CD14-positive monocyte (primary cell): Measurements from ENCODE around the gene ZNF606. TPM values are rescaled to one million over a fixed set of nuclear protein-coding genes. Genes with fewer than 3 reads are reported as not detected.

Source experiments
- DNase-seq, 3 donors: peaks; one replicate each; pipeline ENCODE4 v3.0.0-alpha.2; 2011 to 2022
- H2AFZ ChIP-seq: 2 replicates; pipeline ENCODE4 v1.6.0; 2012; ENCODE audit warnings: mild to moderate bottlenecking, low read depth, low read length, inconsistent platforms; ENCODE audit not compliant: insufficient read depth, poor library complexity, severe bottlenecking
- H3K27ac ChIP-seq, 2 donors: 1 replicate in 1 of 2; 2 replicates in 1 of 2; pipeline ENCODE4 v1.5.1; 2012 to 2013; ENCODE audit warnings: low read length in 2 of 2, control low read depth in 1 of 2, inconsistent platforms in 1 of 2, low read depth in 1 of 2, mild to moderate bottlenecking in 1 of 2
- H3K27me3 ChIP-seq, 2 donors: one replicate each; pipeline versions ENCODE4 v1.6.0 to v1.6.1; 2011 to 2013; ENCODE audit warnings: low read length in 2 of 2; ENCODE audit not compliant: control insufficient read depth in 2 of 2, insufficient read depth in 2 of 2
- H3K36me3 ChIP-seq, 2 donors: replicated peaks in 1 of 2; 1 replicate in 1 of 2; 2 replicates in 1 of 2; pipeline versions ENCODE4 v1.5.1 to v1.6.1; 2012 to 2013; ENCODE audit warnings: low read length in 2 of 2, control low read depth in 1 of 2, inconsistent platforms in 1 of 2, mild to moderate bottlenecking in 1 of 2; ENCODE audit not compliant: insufficient read depth in 2 of 2, control insufficient read depth in 1 of 2
- H3K4me1 ChIP-seq, 2 donors: 1 replicate in 1 of 2; 2 replicates in 1 of 2; pipeline versions ENCODE4 v1.5.1 to v1.6.1; 2012 to 2013; ENCODE audit warnings: low read length in 2 of 2, control low read depth in 1 of 2, inconsistent platforms in 1 of 2, mild to moderate bottlenecking in 1 of 2, moderate library complexity in 1 of 2; ENCODE audit not compliant: insufficient read depth in 2 of 2, control insufficient read depth in 1 of 2
- H3K4me2 ChIP-seq: replicated peaks from 2 replicates; pipeline ENCODE3; 2012; ENCODE audit warnings: low read length, moderate library complexity, mild to moderate bottlenecking; ENCODE audit not compliant: poor library complexity, severe bottlenecking; ENCODE audit errors: extremely low read depth
- H3K4me3 ChIP-seq, 3 experiments: fragments of 200-600 bp in 1 of 3; sonication (generic) in 1 of 3; replicated peaks in 1 of 3; 1 replicate in 2 of 3; 2 replicates in 1 of 3; pipeline ENCODE4 v1.5.1; 2011 to 2013; ENCODE audit warnings: low read length in 3 of 3, mild to moderate bottlenecking in 3 of 3, control low read depth in 2 of 3, low read depth in 2 of 3, inconsistent platforms in 1 of 3, moderate library complexity in 1 of 3
- H3K79me2 ChIP-seq: 2 replicates; pipeline ENCODE4 v1.6.0; 2012; ENCODE audit warnings: mild to moderate bottlenecking, control low read depth, inconsistent platforms, low read length, moderate library complexity; ENCODE audit not compliant: insufficient read depth
- H3K9ac ChIP-seq: 2 replicates; pipeline ENCODE4 v1.6.0; 2017; ENCODE audit warnings: low read length, mild to moderate bottlenecking; ENCODE audit not compliant: insufficient read depth, poor library complexity, severe bottlenecking
- H3K9me3 ChIP-seq, 2 donors: replicated peaks in 1 of 2; 1 replicate in 1 of 2; 2 replicates in 1 of 2; pipeline versions ENCODE4 v1.5.1 to v1.6.1; 2012 to 2013; ENCODE audit warnings: low read length in 2 of 2, control low read depth in 1 of 2; ENCODE audit not compliant: control insufficient read depth in 1 of 2, insufficient read depth in 1 of 2
- H4K20me1 ChIP-seq: 2 replicates; pipeline ENCODE4 v1.6.0; 2012; ENCODE audit warnings: mild to moderate bottlenecking, low read length, control low read depth, moderate library complexity; ENCODE audit not compliant: insufficient read depth
- H3K27ac Mint-ChIP-seq, 7 donors: one replicate each; pipeline ENCODE4 v1.8.0; 2020; ENCODE audit warnings: mild to moderate bottlenecking in 7 of 7, mixed read lengths in 7 of 7, moderate library complexity in 6 of 7, inconsistent platforms in 2 of 7
- H3K27me3 Mint-ChIP-seq, 3 donors: one replicate each; pipeline ENCODE4 v1.8.0; 2021 to 2022; ENCODE audit warnings: low read depth in 3 of 3, mild to moderate bottlenecking in 3 of 3, mixed read lengths in 3 of 3, moderate library complexity in 3 of 3, inconsistent platforms in 1 of 3
- H3K36me3 Mint-ChIP-seq, 2 donors: one replicate each; pipeline ENCODE4 v1.8.0; 2020; ENCODE audit warnings: mixed read lengths in 2 of 2, inconsistent platforms in 1 of 2, mild to moderate bottlenecking in 1 of 2
- H3K4me1 Mint-ChIP-seq: one replicate; pipeline ENCODE4 v1.8.0; 2020; ENCODE audit warnings: mild to moderate bottlenecking, mixed read lengths
- H3K4me3 Mint-ChIP-seq, 2 donors: one replicate each; pipeline ENCODE4 v1.8.0; 2020; ENCODE audit warnings: mild to moderate bottlenecking in 2 of 2, mixed read lengths in 2 of 2, moderate library complexity in 1 of 2
- H3K9me3 Mint-ChIP-seq, 7 donors: one replicate each; pipeline ENCODE4 v1.8.0; 2020 to 2022; ENCODE audit warnings: mixed read lengths in 7 of 7, mild to moderate bottlenecking in 6 of 7, moderate library complexity in 6 of 7, inconsistent platforms in 2 of 7
- CTCF ChIP-seq: fragments of 200-600 bp; IDR thresholded peaks from one replicate; pipeline ENCODE4 v1.8.0; 2022; ENCODE audit warnings: antibody characterized with exemption, mild to moderate bottlenecking
- WGBS: methylation state at CpG from one replicate; pipeline ENCODE4 v1.1.5; 2013; ENCODE audit warnings: missing lambda C conversion rate; ENCODE audit not compliant: insufficient coverage; 5-methylcytosine and 5-hydroxymethylcytosine counted together
- intact Hi-C, 2 donors: fragments of 100-400 bp; cut with micrococcal nuclease; formaldehyde crosslinking; loops; one replicate each; pipeline versions ENCODE4 v1.15.0 to v1.15.1; 2023
- polyA plus RNA-seq, 3 donors: library from polyadenylated mRNA; depleted of rRNA in 1 of 3; unstranded in 2 of 3; stranded (reverse) in 1 of 3; fragments of 300-500 nt in 2 of 3; fragments of >200 nt in 1 of 3; fragmentation: Illumina TruSeq in 2 of 3; gene quantifications; 1 replicate in 2 of 3; 2 replicates in 1 of 3; pipeline ENCODE4 v1.2.3, GENCODE V29; 2012 to 2021

Gene ZNF606
- polyA plus RNA-seq, 3 donors, result 0.87 to 1.7 (median 1.2) TPM

GRCh38 chr19:57935731-57936130 lies 66.9 kb downstream of the ZNF606 start:
- Histone ChIP-seq H3K4me1 (peaks cover 6 to 8% of the 10 kb centered on the region in 2 donors), H3K9me3 (peaks cover 83 to 93% of the 10 kb centered on the region in 2 donors), H3K36me3 (peaks cover 0 to 14% of the 10 kb centered on the region in 2 donors), H3K4me3 (peak overlapping the region in 1 of 3 experiments; percentile 79), H4K20me1 (no peaks in the 10 kb centered on the region), H2AFZ (no peak overlapping the region), H3K79me2 (no peaks in the 10 kb centered on the region), H3K9ac (no peak overlapping the region), H3K27me3 (no peaks in the 10 kb centered on the region), H3K4me2 (no peak overlapping the region), H3K27ac (no peak overlapping the region)
- peaks cover 4 to 7% (median 5%) of the 10 kb centered on the region in 3 donors for H3K27me3 Mint-ChIP-seq
- WGBS, result 95% methylated on average over 3 of the region's 12 CpGs
- peaks cover 16 to 35% of the 10 kb centered on the region in 2 donors for H3K36me3 Mint-ChIP-seq
- peak overlapping the region in 1 of 2 donors; percentile 96 for H3K4me3 Mint-ChIP-seq
- TF ChIP-seq CTCF, result no peak
- no peak overlapping the region for H3K27ac Mint-ChIP-seq
- no peak for DNase-seq
- H3K4me1 Mint-ChIP-seq, result peaks cover 11% of the 10 kb centered on the region
- intact Hi-C loops, result no loop called here
- H3K9me3 Mint-ChIP-seq, result peaks cover 52 to 97% (median 94%) of the 10 kb centered on the region in 7 donors

- WGBS, result 6% methylated on average over 48 of the region's 54 CpGs
- peak within 1 kb of the TSS; percentile 82 for H2AFZ ChIP-seq
- no peaks in the 10 kb centered on the region for H3K79me2 ChIP-seq
- Mint-ChIP-seq H3K4me3 (peak within 1 kb of the TSS; percentile 91 to 96), H3K9me3 (peaks cover 56 to 100% (median 97%) of the 10 kb centered on the region in 7 donors), H3K27me3 (peaks cover 4 to 7% (median 5%) of the 10 kb centered on the region in 3 donors), H3K36me3 (peaks cover 19 to 33% of the 10 kb centered on the region in 2 donors), H3K4me1 (peaks cover 11% of the 10 kb centered on the region), H3K27ac (peak within 1 kb of the TSS in 5 of 7 donors; percentile 16 to 77 (median 57))
- no peak for TF ChIP-seq CTCF
- H3K4me1 ChIP-seq, result peaks cover 6 to 8% of the 10 kb centered on the region in 2 donors
- H3K9me3 ChIP-seq, result peaks cover 89 to 99% of the 10 kb centered on the region in 2 donors
- no peaks in the 10 kb centered on the region for H4K20me1 ChIP-seq
- intact Hi-C loops, result no loop called here
- H3K4me2 ChIP-seq, result peak within 1 kb of the TSS; percentile 81
- peaks cover 0 to 16% of the 10 kb centered on the region in 2 donors for H3K36me3 ChIP-seq
- peak within 1 kb of the TSS; percentile 59 for H3K9ac ChIP-seq
- DNase-seq, result peak; percentile 42 to 57 (median 43)
- peak within 1 kb of the TSS; percentile 54 to 79 (median 55) for H3K4me3 ChIP-seq
- no peaks in the 10 kb centered on the region for H3K27me3 ChIP-seq
- peak within 1 kb of the TSS in 1 of 2 donors; percentile 43 for H3K27ac ChIP-seq
These were observed 67.6 kb downstream of the ZNF606 start, which contains the start of gene ZNF418 for GRCh38 chr19:57934820-57935665. TSS of gene ZNF418 (minus strand) at chr19:57935402. CDS start at chr19:57933822, 1,580 bp downstream.
